ENCODE results near the gene LACTB.

- TF ChIP-seq CTCF (IDR thresholded peaks at IDR 0.05) (no peak), POLR2A (IDR thresholded peaks at IDR 0.05) (no peak)
These were observed 12.8 kb downstream of the LACTB start for GRCh38 chr15:63134245-63134985.

Data from heart left ventricle (tissue), 13 donors.